GM12801 (cell line): Measurements from ENCODE around the gene UBTD2.

ENCODE experiments used
- TF ChIP-seq, protein P1 (sequence below): IDR thresholded peaks from one replicate; pipeline ENCODE4 v1.5.1; 2011; ENCODE audit warnings: control low read depth; ENCODE audit not compliant: insufficient read length; ENCODE audit errors: extremely low read depth

UBTD2 gene

DNA sequence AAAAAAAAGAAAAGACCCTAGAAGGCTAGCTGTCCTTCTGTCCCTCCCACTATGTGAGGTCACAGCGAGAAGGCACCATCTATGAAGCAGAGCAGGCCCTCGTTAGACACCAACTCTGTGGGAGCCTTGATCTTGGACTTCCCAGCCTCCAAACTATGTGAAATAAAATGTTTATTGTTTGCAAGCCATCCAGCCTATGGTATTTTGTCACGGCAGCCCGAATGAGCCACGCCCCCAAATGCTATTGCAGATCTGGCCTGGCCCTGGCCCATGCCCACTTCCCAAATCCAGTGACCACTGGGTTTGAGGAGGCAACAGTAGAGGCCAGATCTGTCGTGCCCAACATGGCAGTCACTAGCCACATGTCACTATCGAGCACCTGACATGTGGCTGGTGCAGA is 106.4 kb downstream of the UBTD2 start:
- TF ChIP-seq, protein P1, sequence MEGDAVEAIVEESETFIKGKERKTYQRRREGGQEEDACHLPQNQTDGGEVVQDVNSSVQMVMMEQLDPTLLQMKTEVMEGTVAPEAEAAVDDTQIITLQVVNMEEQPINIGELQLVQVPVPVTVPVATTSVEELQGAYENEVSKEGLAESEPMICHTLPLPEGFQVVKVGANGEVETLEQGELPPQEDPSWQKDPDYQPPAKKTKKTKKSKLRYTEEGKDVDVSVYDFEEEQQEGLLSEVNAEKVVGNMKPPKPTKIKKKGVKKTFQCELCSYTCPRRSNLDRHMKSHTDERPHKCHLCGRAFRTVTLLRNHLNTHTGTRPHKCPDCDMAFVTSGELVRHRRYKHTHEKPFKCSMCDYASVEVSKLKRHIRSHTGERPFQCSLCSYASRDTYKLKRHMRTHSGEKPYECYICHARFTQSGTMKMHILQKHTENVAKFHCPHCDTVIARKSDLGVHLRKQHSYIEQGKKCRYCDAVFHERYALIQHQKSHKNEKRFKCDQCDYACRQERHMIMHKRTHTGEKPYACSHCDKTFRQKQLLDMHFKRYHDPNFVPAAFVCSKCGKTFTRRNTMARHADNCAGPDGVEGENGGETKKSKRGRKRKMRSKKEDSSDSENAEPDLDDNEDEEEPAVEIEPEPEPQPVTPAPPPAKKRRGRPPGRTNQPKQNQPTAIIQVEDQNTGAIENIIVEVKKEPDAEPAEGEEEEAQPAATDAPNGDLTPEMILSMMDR, result no peak

DNA sequence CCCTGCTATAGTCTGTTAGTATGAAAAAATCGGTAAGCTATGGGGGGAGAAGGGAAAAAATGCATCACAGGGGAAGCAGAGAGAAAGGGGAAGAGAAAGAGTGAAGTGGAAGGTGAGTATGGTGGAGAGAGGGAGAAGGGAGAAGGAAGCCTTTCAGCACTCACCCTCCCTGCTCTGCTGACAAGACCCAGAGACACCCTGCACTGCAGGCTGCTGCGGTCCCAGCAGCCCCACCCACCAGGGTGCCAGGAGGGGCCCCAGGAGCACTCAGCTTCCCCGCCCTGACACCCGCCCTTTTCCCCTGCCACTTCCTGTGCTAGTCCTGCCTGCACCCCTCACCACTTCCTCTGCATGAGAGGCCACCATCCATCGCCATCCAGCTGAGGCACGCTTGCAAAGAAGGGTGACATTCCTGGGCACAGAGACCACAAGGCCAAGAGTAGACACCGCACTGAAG is 108.3 kb downstream of the UBTD2 start:
- TF ChIP-seq, protein P1, result no peak

DNA sequence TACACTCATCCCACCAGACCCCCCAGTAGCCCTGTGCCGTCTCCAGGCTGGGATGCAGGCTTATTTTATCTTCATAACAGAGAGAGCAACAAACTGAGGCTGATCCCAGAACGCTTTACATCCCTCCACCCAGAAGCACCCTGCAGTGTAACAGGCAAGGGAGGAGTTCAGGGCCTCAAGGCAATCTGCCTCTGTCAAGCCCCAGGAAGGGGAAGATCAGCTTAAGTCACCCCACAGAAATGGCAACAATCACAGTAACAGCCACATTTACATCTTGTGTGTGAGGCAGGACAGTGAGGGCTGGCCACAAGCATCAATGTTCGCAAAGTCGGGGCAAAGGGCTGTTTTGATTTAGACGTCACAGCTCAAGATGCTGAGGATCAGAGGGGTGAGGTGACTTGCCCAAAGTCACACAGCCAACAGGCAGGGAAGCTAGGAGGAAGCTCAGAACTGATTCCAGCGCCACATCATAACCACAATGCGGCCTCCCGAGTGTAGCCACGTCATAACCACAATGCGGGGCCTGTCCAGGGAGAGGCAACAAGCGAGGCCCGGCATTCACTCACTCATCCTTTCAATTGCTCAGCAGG is 109.9 kb downstream of the UBTD2 start:
- TF ChIP-seq, protein P1, result no peak

DNA sequence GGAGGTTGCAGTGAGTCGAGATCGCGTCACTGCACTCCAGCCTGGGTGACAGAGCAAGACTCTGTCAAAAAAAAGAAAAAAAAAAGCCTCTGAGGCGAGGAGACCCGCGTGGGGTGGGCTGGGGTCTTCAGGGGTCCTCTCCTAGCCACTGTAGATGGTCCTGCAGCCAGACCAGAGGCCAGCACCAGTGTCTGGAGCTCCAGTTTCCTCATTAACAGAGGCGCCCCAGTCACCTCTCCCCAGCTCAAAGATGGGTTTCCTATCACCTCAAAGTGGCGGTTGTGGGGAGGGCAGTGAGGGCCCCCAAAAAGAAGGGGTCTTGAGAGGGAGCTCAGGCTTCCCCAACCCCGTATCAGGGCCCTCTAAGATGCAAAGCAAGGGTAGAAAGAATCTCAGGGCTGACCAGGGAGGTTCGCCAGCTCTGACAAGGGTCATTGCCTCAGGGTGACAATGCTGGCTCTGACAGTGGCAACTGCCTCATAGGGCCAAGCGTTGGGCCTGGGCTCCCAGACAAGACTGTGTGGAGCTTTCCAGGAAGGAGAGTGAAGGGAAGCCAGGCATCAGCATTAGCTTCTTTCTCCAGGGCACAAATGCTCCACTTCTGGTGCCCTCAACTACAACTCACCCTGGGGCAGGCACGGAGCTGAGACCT is 110.5 kb downstream of the UBTD2 start:
- TF ChIP-seq, protein P1, result no peak

DNA sequence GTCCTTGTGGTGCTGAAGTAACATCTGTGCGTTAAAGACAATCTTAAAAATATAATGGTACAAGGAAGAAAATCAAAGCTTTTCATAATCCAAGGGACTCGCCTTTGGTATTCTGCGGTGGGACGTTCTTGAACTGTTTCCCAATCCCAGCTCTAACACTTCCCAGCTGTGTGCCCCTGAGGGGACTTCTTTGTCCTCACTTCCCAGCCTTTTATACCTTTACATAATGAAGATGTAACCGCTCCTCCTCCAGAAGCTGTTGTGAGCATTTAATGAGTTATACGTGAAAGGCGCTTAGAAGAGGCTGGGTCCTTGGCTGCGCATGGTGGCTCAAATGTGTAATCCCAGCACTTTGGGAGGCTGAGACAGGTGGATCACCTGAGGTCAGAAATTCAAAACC is 112.4 kb downstream of the UBTD2 start:
- TF ChIP-seq, protein P1, result no peak

DNA sequence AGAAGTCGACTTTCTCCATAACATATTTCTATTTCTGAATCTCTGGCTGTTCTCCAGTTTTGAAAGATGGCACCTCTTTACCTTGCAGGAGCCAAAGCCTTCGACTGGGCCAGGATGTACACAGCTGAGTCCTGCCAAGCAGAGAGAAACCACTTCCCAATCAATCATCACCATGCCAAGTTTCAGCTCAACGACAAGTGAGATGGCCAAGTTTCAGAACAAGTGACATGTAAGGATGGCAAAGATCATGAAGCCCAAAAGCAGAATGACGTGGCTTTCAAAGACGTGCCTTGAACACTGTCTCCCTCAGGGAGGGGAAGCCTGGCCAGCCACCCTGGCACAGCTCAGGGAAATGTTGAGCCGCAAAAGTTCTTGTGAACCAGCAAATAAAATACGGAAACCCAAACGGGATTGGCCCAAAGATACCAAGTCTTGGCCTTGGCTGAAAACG is 113.3 kb downstream of the UBTD2 start:
- TF ChIP-seq, protein P1, result no peak

DNA sequence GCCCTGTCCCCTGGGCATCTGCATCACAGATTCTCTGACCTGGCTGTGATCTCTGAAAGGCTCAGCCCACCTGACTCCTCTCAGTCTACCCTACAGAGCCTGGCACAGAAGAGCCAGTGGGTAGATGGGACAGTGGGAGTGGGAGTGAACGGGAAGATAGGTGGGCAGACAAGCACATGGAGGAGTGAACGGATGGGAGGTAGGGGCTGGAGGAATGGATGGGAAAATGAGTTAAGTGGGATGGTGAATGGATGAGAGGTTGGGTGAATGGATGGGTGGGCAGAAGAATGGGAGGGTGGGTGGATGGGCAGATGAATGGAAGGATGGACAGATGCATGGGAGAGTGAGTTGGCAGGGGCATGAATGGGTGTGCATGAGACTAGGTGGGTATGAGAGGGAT is 114.3 kb downstream of the UBTD2 start:
- TF ChIP-seq, protein P1, result no peak
